GM23248 (cell line): ENCODE measurements around the gene CFDP1. TPM values are rescaled to one million over a fixed set of nuclear protein-coding genes. Genes with fewer than 3 reads are reported as not detected.

ENCODE experiments used
- DNase-seq: peaks from one replicate; pipeline ENCODE4 v3.0.0-alpha.2; 2015
- H2AFZ ChIP-seq: fragments of 200-600 bp; sonication (generic); 2 replicates; pipeline ENCODE4 v1.6.1; 2016; ENCODE audit warnings: antibody characterized with exemption
- H3F3A ChIP-seq: fragments of 200-600 bp; sonication (generic); 2 replicates; pipeline ENCODE4 v1.6.1; 2016; ENCODE audit warnings: mild to moderate bottlenecking, antibody characterized with exemption, mixed run types; ENCODE audit not compliant: insufficient read depth
- H3K27ac ChIP-seq: fragments of 200-600 bp; sonication (generic); 2 replicates; pipeline ENCODE4 v1.5.1; 2016; ENCODE audit warnings: mild to moderate bottlenecking
- H3K27me3 ChIP-seq: fragments of 200-600 bp; sonication (generic); replicated peaks from 2 replicates; pipeline ENCODE4 v1.6.1; 2016; ENCODE audit warnings: mild to moderate bottlenecking; ENCODE audit not compliant: insufficient read depth
- H3K36me3 ChIP-seq: fragments of 200-600 bp; sonication (generic); 2 replicates; pipeline ENCODE4 v1.6.1; 2016; ENCODE audit warnings: low read depth, mild to moderate bottlenecking
- H3K4me1 ChIP-seq: fragments of 200-600 bp; sonication (generic); 2 replicates; pipeline ENCODE4 v1.6.1; 2016; ENCODE audit warnings: mild to moderate bottlenecking; ENCODE audit not compliant: insufficient read depth
- H3K4me2 ChIP-seq: fragments of 200-600 bp; sonication (generic); one replicate; pipeline ENCODE4 v1.6.1; 2016; ENCODE audit warnings: mild to moderate bottlenecking; ENCODE audit not compliant: unreplicated experiment
- H3K4me3 ChIP-seq: fragments of 200-600 bp; sonication (generic); 2 replicates; pipeline ENCODE4 v1.5.1; 2016; ENCODE audit warnings: mild to moderate bottlenecking
- H3K79me2 ChIP-seq: fragments of 200-600 bp; sonication (generic); 2 replicates; pipeline ENCODE4 v1.6.1; 2016; ENCODE audit warnings: mild to moderate bottlenecking; ENCODE audit not compliant: insufficient read depth
- H3K9ac ChIP-seq: fragments of 200-600 bp; sonication (generic); 2 replicates; pipeline ENCODE4 v1.6.1; 2016; ENCODE audit warnings: mild to moderate bottlenecking
- H3K9me2 ChIP-seq: fragments of 200-600 bp; sonication (generic); 2 replicates; pipeline ENCODE4 v1.6.1; 2016; ENCODE audit warnings: mixed run types, mild to moderate bottlenecking, moderate library complexity; ENCODE audit not compliant: insufficient read depth
- H3K9me3 ChIP-seq: fragments of 200-600 bp; sonication (generic); one replicate; pipeline ENCODE4 v1.6.1; 2017; ENCODE audit warnings: low read depth
- H4K20me1 ChIP-seq: fragments of 200-600 bp; sonication (generic); 2 replicates; pipeline ENCODE4 v1.6.0; 2016; ENCODE audit not compliant: insufficient read depth
- EZH2 ChIP-seq: fragments of 200-600 bp; sonication (generic); IDR thresholded peaks from 2 replicates; pipeline ENCODE4 v1.6.1; 2018; ENCODE audit warnings: antibody characterized with exemption, mild to moderate bottlenecking; ENCODE audit not compliant: insufficient read depth, poor library complexity, severe bottlenecking
- EZH2phosphoT487 ChIP-seq: fragments of 200-600 bp; sonication (generic); IDR thresholded peaks from 2 replicates; pipeline ENCODE4 v1.6.1; 2018; ENCODE audit warnings: antibody characterized with exemption, moderate library complexity, mild to moderate bottlenecking, low read depth; ENCODE audit not compliant: insufficient read depth
- WGBS, 2 experiments: methylation state at CpG; one replicate each; pipeline ENCODE4 v1.1.6; 2015 to 2017; ENCODE audit warnings: low lambda C conversion rate in 2 of 2, low coverage in 1 of 2; ENCODE audit errors: missing lambda C conversion rate in 2 of 2; 5-methylcytosine and 5-hydroxymethylcytosine counted together
- in situ Hi-C: fragments of 300-500 bp; cut with MboI; formaldehyde crosslinking; loops from 2 replicates; pipeline ENCODE4 v1.15.0; 2020
- polyA plus RNA-seq: library from polyadenylated mRNA; unstranded; fragments of >200 nt; fragmentation: Nextera tagmentation; extraction: Ambion mirVana; gene quantifications from 2 replicates; pipeline ENCODE4 v1.2.1, GENCODE V29; 2016
- total RNA-seq: library from RNA; depleted of rRNA; stranded (reverse); fragments of >200 nt; shearing (Covaris generic); gene quantifications from 2 replicates; pipeline ENCODE4 v1.2.3, GENCODE V29; 2014

The CFDP1 gene
- total and polyA plus RNA-seq, 2 experiments from 2014 or later, result 36.9 to 46.7 TPM

- H3K4me2 ChIP-seq, result no peak overlapping the region
- in situ Hi-C loops, result no loop called here
- H3K9me3 ChIP-seq, result no peaks in the 10 kb centered on the region
- peaks cover 11% of the 10 kb centered on the region; the same call in 1 of the 2 replicates for H3K4me1 ChIP-seq
- H3K27ac ChIP-seq, result no peak overlapping the region
- no peaks in the 10 kb centered on the region for H3K79me2 ChIP-seq
- no peaks in the 10 kb centered on the region for H3F3A ChIP-seq
- no peak overlapping the region for H3K9ac ChIP-seq
- no peak for TF ChIP-seq EZH2
- no peak for TF ChIP-seq EZH2phosphoT487
- H2AFZ ChIP-seq, result no peak overlapping the region
- H4K20me1 ChIP-seq, result no peaks in the 10 kb centered on the region
- peaks cover 9% of the 10 kb centered on the region for H3K36me3 ChIP-seq
- WGBS, 2 experiments, result 95 to 96% methylated on average over 10 of the region's 10 CpGs
- H3K4me3 ChIP-seq, result no peak overlapping the region
- H3K27me3 ChIP-seq, result no peaks in the 10 kb centered on the region
- H3K9me2 ChIP-seq, result no peaks in the 10 kb centered on the region
- no peak for DNase-seq
These were observed 144.6 kb downstream of the CFDP1 start for GRCh38 chr16:75288596-75289120.

- peaks cover 11% of the 10 kb centered on the region; the same call in 1 of the 2 replicates for H3K4me1 ChIP-seq
- DNase-seq, result no peak
- in situ Hi-C loops, result no loop called here
- TF ChIP-seq EZH2phosphoT487 (no peak), EZH2 (no peak)
- peaks cover 4% of the 10 kb centered on the region for H3K36me3 ChIP-seq
- no peak overlapping the region for H3K4me2 ChIP-seq
- no peaks in the 10 kb centered on the region for H3K9me2 ChIP-seq
- no peaks in the 10 kb centered on the region for H4K20me1 ChIP-seq
- no peaks in the 10 kb centered on the region for H3K79me2 ChIP-seq
- no peak overlapping the region for H2AFZ ChIP-seq
- H3K9ac ChIP-seq, result no peak overlapping the region
- H3K27me3 ChIP-seq, result no peaks in the 10 kb centered on the region
- H3K27ac ChIP-seq, result no peak overlapping the region
- no peaks in the 10 kb centered on the region for H3F3A ChIP-seq
- no peak overlapping the region for H3K4me3 ChIP-seq
- no peaks in the 10 kb centered on the region for H3K9me3 ChIP-seq
- WGBS, 2 experiments, result 96% methylated on average over 7 of the region's 7 CpGs
These were observed 145.1 kb downstream of the CFDP1 start for GRCh38 chr16:75288181-75288580.

GRCh38 chr16:75287708-75288107, 145.6 kb downstream of the CFDP1 start:
- no peak overlapping the region for H3K27ac ChIP-seq
- no peaks in the 10 kb centered on the region for H3K9me3 ChIP-seq
- no peak overlapping the region for H2AFZ ChIP-seq
- H3K27me3 ChIP-seq, result no peaks in the 10 kb centered on the region
- H3K4me3 ChIP-seq, result no peak overlapping the region
- H3K36me3 ChIP-seq, result no peaks in the 10 kb centered on the region
- H3K9me2 ChIP-seq, result no peaks in the 10 kb centered on the region
- no peak overlapping the region for H3K4me2 ChIP-seq
- TF ChIP-seq EZH2phosphoT487 (no peak), EZH2 (no peak)
- in situ Hi-C loops, result no loop called here
- DNase-seq, result no peak
- no peaks in the 10 kb centered on the region for H3F3A ChIP-seq
- no peaks in the 10 kb centered on the region for H4K20me1 ChIP-seq
- H3K9ac ChIP-seq, result no peak overlapping the region
- WGBS, 2 experiments, result 50 to 63% methylated on average over 5 of the region's 5 CpGs
- peaks cover 11% of the 10 kb centered on the region; the same call in 1 of the 2 replicates for H3K4me1 ChIP-seq
- no peaks in the 10 kb centered on the region for H3K79me2 ChIP-seq

GRCh38 chr16:75286389-75286788, 146.9 kb downstream of the CFDP1 start:
- Histone ChIP-seq H3K4me3 (no peak overlapping the region), H3K79me2 (no peaks in the 10 kb centered on the region), H3K9me3 (no peaks in the 10 kb centered on the region), H3K36me3 (no peaks in the 10 kb centered on the region), H3K9ac (no peak overlapping the region), H3K4me1 (peaks cover 11% of the 10 kb centered on the region; the same call in 1 of the 2 replicates), H3K27ac (no peak overlapping the region), H3K27me3 (no peaks in the 10 kb centered on the region), H3K4me2 (no peak overlapping the region), H3F3A (no peaks in the 10 kb centered on the region), H3K9me2 (no peaks in the 10 kb centered on the region), H2AFZ (no peak overlapping the region), H4K20me1 (no peaks in the 10 kb centered on the region)
- no peak for DNase-seq
- WGBS, 2 experiments, result 90 to 91% methylated on average over 6 of the region's 6 CpGs
- in situ Hi-C loops, result no loop called here
- TF ChIP-seq EZH2phosphoT487 (no peak), EZH2 (no peak)
